Coronary artery (tissue), 2 donors: Measurements from ENCODE around the gene HOXD9.
A peak's percentile ranks its signal among the peaks of the same experiment; 100 is the strongest.

Experiments used
- DNase-seq: peaks from one replicate; pipeline ENCODE4 v3.0.0-alpha.2; 2017; ENCODE audit warnings: low spot score
- H3K27ac ChIP-seq, 2 donors: fragments of 200-600 bp; sonication (generic); one replicate each; pipeline ENCODE4 v1.5.1; 2016 to 2019
- H3K4me3 ChIP-seq: fragments of 200-600 bp; sonication (generic); 2 replicates; pipeline ENCODE4 v1.5.1; 2016; ENCODE audit warnings: mild to moderate bottlenecking, moderate library complexity
- TF ChIP-seq, protein P1 (sequence below): fragments of 200-600 bp; sonication (generic); IDR thresholded peaks from one replicate; pipeline ENCODE4 v1.5.1; 2019; ENCODE audit warnings: antibody characterized with exemption

The HOXD9 gene

DNA sequence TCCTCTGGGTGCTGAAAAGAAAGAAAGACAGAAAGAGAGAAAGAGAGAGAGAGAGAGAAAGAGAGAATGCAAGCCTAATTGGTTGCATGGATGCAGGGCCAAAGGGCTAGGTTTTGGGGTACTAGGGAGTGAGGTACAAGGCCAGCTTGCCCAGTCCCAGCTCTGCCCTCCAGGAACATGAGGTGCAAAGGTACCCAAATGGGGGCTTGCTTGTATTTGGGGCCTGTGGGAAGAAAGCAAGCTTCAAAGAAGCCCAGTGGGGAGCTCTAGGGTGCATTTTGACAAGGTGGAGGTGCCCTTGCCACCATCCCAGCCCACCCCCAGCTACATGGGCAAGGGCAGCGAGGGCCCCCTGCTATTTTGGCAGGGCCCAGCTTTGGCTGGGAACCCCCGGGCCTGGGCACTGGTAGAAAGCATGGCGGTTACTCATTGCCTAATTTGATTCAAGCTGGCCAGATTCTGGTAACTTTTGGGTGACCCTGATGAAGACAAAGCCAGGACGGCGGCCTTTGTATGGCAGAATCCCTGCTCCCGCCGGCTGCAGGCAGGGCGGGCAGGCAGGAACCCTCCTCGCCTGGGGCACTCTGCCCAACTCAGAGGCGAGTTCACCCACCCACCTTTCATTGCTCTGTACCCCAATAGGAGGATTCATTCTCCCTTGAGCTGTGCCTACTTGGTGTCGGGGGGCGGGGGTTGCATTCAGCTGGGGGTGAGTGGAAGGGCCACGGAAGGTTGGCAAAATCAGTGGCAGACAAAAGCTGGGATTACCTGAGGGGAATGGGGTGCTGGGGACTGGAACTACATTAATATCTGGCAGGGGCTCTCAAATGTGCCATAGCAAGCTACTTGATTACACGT is 28.3 kb downstream of the HOXD9 start:
- DNase-seq = no peak
- no peak overlapping the region for H3K4me3 ChIP-seq

DNA sequence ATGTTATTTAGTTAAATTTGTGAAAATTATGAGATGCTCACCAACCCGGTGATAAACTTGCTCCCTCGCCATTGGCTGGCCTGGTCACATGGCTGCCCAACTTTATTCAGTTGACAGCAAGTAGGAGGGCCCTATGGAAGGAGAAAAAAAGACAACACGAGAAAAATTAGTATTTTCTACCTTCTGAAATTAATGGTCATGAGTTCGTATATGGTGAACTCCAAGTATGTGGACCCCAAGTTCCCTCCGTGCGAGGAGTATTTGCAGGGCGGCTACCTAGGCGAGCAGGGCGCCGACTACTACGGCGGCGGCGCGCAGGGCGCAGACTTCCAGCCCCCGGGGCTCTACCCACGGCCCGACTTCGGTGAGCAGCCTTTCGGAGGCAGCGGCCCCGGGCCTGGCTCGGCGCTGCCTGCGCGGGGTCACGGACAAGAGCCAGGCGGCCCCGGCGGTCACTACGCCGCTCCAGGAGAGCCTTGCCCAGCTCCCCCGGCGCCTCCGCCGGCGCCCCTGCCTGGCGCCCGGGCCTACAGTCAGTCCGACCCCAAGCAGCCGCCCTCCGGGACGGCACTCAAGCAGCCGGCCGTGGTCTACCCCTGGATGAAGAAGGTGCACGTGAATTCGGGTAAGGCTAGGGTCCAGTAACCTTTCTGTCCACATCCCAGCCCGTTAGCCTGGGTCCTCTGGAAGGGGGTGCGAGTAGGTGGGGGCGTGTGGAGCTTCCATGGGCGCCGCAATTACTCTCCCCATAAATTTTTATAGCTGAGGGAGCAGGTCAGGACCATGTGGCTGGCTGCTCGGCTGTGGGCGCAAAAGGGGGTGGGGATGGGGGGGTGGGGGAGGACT is 29.1 kb downstream of the HOXD9 start, which contains the start of gene HOXD4:
Gene HOXD4 (plus strand): TSS at position 109 of the 846 bp plus-strand sequence. CDS start 84 bp downstream, at position 193.
- peak within 1 kb of the TSS; percentile 10 for H3K4me3 ChIP-seq
- TF ChIP-seq, protein P1, sequence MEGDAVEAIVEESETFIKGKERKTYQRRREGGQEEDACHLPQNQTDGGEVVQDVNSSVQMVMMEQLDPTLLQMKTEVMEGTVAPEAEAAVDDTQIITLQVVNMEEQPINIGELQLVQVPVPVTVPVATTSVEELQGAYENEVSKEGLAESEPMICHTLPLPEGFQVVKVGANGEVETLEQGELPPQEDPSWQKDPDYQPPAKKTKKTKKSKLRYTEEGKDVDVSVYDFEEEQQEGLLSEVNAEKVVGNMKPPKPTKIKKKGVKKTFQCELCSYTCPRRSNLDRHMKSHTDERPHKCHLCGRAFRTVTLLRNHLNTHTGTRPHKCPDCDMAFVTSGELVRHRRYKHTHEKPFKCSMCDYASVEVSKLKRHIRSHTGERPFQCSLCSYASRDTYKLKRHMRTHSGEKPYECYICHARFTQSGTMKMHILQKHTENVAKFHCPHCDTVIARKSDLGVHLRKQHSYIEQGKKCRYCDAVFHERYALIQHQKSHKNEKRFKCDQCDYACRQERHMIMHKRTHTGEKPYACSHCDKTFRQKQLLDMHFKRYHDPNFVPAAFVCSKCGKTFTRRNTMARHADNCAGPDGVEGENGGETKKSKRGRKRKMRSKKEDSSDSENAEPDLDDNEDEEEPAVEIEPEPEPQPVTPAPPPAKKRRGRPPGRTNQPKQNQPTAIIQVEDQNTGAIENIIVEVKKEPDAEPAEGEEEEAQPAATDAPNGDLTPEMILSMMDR = no peak
- no peak within 1 kb of the TSS for H3K27ac ChIP-seq
- no peak for DNase-seq

More for the DNA sequence above, 28.3 kb downstream of the HOXD9 start:
- TF ChIP-seq, protein P1 = no peak
- H3K27ac ChIP-seq = no peak overlapping the region

DNA sequence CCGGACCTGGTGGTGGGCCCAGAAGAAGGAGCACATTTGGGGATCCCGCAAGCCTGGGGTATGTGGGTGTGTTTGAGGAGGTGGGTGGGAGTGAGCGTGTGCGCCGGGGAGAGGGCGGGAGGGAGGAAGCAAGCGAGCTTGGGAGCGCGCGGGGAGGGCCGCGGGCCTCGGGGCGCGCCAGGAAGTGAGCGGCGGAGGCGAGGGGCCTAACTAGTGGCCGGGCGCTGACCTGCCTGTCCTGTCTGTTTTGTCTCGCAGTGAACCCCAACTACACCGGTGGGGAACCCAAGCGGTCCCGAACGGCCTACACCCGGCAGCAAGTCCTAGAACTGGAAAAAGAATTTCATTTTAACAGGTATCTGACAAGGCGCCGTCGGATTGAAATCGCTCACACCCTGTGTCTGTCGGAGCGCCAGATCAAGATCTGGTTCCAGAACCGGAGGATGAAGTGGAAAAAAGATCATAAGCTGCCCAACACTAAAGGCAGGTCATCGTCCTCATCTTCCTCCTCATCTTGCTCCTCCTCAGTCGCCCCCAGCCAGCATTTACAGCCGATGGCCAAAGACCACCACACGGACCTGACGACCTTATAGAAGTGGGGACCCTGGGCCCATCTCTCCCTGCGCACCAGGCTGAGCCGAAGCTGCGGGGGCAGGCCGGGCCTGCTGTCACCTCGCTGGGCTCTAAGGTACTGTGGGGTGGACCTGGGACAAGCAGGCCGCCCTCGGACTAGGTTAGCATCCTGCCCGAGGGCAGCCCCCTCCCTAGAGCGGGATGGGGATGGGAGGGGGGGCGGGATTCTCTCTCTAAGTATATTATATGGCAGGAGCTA is 30.0 kb downstream of the HOXD9 start:
- no peak for DNase-seq
- TF ChIP-seq, protein P1 = no peak
- H3K4me3 ChIP-seq = no peak overlapping the region

DNA sequence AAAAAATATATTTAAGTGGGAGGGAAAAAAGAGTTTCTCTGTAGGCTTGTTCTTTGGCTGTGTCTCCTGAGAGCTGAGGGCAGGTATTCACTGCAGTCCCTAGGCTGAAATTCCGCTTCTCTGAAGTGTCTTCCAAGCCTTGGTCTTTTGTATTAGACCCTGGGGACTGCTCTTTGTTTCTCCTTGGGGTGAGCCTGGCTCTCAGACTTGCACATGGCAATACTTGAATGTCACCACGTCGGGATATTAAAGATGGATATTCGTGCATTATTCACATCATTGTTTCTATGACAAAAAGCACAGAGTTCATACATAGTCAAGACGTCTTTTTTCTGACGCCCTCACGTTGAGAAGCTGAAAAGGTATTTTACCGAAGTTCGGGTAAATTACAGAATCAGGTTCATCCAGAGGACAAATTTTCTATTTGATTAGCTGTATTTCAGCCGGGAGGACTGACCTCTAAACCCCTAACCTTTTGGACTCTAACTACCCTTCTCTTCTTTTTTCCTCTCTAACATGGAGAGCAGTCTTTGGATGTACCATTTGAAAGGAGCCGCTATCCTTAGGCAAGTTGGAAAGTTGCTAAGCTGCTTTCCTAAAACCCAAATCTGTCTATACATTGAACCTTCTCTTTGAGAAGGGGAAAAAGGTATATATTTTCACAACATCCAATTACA is 32.2 kb downstream of the HOXD9 start:
- Histone ChIP-seq H3K27ac (no peak overlapping the region), H3K4me3 (no peak overlapping the region)
- TF ChIP-seq, protein P1 = no peak
- DNase-seq = no peak

More for the DNA sequence above, 30.0 kb downstream of the HOXD9 start:
- H3K27ac ChIP-seq = no peak overlapping the region

DNA sequence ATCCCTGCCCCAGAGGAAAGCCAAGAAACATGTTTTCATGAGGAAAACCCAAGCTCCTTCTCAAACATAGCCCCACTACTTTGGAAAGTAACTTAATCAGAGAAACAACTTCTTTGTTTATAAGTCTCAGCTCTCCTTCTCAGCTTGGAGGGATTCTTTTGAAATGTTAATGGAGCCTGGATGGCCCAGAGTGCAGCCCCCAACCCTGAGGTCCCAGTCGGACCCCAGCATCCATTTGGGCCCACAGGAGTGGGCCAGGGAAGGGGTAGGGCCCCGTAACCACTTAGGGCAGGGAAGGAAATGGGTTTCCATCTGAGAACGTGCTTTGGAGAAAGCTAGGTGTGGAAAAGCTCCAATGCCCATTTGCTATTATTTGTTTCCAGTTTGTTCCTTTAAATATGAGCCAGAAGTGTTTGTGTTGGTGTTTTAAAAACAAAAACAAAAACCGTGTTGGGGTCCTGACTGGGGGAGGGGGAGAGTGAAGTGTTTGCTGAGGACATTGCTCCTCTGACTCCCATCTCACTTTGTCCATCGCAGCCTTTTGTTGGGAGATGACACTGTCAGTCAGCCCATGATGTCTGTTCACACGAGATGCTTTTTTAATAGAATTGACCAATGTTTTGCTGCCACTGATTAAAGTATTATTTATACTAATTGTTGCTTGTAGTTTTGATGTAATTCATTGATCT is 33.0 kb downstream of the HOXD9 start:
- no peak overlapping the region for H3K27ac ChIP-seq
- H3K4me3 ChIP-seq = no peak overlapping the region
- DNase-seq = no peak
- TF ChIP-seq, protein P1 = no peak
